Measurements from ENCODE around the gene SNX30.
A peak's percentile ranks its signal among the peaks of the same experiment; 100 is the strongest.

The SNX30 gene

DNA sequence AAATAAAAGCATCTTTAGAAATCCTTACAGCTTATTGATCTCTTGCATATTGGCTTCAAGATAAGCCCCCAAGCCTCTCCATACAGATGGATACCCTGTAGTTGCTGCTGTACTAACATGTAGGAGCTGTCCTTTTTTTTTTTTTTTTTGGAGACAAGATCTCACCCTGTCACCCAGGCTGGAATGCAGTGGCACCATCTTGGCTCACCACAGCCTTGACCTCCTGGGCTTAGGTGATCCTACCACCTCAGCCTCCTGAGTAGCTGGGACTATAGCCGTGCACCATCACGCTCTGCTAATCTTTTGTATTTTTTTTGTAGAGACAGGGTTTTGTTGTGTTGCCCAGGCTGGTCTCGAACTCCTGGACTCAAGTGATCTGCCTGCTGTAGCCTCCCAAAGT, 35.4 kb downstream of the SNX30 start:
- DNase-seq = no peak

DNA sequence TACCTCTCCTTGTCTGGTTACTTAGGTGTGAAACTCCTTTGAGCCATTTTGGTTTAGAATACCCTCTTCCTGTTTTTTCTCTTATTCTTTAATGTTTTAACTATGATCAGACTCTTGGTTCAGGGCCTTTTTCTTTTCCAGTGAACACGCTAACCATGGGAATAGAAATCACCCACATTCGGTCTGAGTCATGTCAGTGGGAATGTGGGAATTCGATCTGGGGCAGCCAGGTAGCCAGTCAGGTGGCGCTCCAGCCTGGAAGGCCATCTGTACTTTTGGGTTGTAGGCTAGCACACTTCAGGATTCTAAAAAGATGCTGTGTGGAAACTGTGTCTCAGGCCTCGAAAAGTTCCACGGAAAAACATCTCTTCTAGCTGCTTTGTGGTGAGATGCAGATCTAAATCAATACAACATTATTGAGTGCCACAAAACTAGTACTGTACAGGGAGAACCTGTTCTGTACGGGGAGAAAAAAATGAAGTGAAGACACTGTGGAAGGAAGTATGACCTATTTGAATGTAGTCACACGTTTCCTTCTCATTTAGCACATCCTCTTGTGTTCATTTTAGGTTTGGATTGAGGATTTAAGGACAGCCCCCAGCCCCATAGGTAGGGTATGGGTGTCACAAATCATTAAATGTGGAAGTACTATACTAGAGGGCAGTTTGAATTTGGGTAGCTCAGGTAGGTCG, 36.4 kb downstream of the SNX30 start:
- no peak for DNase-seq

DNA sequence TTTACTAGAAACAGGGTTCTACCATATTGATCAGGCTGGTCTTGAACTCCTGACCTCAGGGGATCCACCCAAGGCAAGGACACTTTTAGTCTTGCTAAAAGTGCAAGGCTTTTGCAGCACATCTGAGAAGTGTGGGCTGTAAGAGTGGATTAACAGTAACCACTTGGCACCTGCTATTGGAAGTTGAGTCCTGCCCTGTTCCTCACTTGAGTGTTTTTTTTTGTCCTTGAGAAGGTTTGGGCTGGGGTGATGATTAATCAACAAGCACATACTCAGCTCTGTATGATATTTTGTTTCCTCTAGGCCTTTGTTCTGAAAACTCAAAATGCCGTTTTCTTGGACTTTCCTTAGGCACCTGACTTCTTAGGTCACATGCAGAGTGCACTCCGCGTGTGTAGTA, 37.4 kb downstream of the SNX30 start:
- DNase-seq = no peak

DNA sequence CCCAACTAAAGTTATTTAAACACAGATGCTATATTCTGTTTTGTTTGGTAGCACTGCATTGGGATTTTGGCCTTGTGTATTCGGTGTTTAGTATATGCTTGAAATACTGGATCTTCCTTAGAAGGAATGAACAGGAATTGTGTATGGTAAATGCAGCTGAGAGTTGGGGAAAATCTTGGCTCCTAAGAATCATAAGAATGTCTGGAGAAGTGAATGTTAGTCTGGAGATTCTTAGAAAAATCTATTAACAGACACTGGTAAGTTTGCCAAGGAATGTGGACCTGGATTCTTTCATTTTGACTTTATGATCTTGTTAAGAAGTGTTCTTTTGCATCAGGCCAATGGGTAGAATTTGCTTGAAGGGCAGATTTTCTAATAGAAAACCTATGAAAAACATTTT, 38.9 kb downstream of the SNX30 start:
- DNase-seq = no peak

DNA sequence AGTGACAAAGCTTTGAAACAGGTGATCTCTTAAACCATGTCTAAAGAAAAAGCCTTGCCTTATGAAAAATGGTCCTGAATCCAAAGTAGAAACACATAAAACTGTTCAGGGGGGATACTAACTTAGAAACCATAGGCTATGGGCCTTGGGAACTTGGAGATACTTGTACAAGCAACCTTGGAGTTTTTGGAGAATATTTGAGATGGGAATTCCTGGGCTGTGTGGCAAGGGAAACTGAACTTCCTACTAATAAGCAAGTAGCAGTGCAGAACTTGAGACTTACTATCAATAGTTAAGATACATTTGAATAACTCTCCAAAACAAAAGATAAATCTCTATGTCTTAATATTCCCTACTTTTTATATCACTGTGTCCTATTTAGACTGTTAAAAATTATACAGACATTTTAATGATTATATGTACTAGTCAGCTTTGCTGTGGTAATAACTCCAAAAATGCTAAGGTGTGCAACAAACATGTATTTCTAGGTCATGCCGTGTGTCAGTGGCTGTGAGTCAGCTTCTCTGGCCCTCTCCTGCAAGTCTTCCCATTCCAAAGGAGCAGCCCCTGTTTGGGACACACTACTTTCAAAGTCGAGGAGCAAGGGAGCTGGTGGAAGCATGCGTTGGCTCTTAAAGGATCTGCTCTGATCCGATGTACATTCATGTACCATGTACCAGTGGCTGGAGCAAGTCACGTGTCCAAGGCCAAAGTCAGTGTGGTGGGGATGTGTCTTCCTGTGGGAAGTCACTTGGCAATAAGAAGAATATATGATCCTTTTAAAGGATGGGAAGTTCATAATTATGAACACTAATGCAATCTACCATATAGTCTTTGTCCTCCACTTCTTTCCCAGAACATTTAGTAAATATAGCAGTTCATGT, 39.6 kb downstream of the SNX30 start:
- no peak for DNase-seq

DNA sequence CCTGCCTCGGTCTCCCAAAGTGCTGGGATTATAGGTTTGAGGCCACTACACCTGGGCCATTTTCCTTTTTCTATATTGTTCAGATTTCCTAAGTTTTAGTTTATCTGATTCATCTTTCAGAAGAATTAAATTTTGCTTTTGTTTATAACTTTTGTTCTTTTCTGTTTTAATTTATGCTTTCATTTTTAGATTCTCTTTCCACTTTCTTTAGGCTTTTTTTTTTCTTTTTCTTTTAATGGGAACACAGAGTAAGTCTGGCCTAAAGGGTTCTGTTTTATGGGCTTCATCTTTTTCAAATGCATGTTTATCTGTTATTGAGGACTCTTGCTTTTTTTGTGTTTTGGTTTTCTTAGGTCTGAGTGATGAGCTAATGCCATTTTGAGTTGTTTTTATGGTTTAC, 42.1 kb downstream of the SNX30 start:
- no peak for DNase-seq

DNA sequence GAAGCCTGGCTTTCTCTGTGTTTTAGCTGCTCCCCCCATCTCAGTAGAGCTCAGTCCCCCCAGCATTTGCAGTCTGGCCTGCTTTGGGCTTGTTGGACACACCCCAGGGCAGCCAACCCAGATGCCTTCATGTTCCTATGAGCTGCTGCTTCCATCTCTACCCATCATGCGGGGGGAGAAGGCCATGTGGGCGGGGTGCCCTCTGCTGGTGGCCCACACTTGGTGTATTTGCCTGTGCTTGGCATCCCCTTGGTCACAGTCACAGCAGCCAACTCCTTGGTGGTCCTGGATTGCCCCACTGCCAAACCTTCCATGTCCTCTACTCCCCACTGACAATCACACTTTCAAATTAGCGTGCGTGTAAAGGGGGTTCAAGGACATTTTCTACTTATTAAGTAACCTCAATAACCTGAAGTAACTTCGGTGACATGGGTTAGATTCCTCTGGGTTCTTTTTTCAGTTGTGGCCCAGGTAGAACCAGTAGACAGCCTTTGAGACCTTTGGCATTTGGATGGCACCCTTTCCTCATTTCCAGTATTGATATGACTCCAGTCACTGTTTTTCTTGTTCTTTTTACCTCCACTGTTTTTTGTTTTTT, 42.8 kb downstream of the SNX30 start:
- DNase-seq = peak; percentile 86

DNA sequence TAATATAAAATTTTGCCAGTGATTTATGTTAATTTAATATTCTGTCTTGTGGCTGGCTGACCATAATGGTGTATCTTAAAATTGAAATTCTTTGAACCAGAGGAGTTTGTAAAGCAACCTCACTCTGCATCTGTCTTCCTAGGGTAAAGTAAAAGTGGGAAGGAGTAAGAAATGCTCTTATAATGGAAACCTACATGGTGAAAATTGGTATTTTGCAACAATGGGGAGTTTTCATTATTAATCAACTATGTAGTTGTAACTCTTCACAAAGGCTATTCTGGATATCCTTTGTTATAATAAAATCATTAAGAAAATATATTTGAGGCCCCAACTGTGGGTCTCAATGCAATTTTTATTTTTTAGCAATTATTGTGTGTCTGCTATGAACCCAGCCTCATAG, 44.2 kb downstream of the SNX30 start:
- no peak for DNase-seq

DNA sequence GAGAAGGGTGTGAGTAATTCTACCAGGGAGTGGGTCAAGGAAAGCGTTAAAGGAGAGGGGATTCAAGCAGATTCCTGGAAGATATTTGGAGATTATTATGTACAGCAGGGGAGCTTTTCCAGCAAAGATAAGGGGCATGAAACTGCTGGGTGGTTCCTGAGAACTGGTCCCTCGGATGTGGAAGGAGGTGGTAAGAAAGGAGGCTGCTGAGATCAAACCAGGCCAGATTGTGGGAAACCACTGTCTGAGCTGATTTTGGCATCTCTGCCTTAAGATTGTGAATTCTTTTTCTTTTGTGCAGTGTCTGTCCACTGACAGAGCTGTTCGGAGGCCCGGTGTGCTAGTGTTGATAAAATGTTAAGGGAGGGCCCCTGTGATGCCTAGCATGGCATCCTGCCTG, 45.4 kb downstream of the SNX30 start:
- DNase-seq = no peak

DNA sequence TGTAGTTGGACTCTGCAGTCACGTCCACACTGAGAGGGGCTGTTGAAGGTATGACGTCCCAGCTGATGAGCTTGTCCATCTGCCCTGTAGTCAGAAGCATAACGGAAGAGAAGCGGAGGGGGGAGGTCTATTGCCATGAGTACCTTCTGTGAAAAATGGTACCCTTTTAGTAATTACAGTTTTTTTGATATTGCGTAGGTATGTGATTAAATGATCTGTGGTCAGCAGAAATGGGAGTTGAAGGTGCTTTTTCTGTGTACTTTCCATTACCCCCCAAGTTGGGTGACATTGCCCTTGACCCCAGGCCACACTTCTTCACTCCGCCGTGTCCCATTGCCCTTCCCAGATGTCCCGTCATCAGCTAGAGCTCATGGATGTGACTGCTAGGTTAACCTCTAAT, 45.9 kb downstream of the SNX30 start:
- DNase-seq = no peak

DNA sequence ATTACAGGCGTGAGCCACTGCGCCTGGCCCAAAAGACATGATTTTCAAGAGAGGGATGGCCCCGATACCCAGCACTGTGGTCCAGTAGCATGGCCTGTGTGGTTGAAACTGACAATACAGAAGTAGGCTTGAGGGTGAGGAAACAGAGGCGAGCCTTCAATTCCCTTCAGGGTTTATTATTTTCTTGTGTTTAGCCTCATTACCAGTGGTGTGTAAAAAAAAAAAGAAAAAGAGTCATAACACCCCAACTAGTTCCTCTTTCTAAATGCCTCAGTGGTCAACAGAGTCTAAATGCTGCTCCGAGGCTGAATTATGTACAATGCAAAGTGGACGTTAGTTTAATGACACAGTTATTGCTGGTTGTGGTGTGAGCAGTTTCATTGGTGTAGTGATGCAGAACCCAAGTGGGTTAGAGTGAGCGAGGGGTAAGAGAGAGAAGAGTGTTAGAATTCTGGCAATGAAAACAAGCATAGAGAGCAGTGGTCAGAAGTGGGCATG, 58.8 kb downstream of the SNX30 start:
- no peak for DNase-seq

DNA sequence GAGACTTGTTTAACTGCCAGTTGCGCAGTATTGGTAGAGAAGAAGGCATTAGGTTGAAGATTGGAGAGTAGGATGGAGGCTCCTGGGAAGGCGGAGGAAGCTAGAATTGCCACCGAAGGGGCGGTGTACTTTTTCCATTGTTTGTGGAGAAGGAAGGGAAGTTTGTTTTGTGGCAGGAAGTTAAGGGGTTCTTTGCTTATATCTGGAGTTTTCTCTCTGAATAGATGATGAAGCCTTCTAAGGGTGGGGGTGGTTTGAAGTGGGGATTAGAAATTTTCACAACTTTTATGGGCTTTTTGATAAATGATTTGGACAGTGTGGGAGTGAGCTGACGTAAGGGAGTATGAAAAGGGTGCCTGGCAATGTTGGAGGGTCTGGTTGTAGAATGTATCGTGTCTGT, 59.3 kb downstream of the SNX30 start:
- no peak for DNase-seq

DNA sequence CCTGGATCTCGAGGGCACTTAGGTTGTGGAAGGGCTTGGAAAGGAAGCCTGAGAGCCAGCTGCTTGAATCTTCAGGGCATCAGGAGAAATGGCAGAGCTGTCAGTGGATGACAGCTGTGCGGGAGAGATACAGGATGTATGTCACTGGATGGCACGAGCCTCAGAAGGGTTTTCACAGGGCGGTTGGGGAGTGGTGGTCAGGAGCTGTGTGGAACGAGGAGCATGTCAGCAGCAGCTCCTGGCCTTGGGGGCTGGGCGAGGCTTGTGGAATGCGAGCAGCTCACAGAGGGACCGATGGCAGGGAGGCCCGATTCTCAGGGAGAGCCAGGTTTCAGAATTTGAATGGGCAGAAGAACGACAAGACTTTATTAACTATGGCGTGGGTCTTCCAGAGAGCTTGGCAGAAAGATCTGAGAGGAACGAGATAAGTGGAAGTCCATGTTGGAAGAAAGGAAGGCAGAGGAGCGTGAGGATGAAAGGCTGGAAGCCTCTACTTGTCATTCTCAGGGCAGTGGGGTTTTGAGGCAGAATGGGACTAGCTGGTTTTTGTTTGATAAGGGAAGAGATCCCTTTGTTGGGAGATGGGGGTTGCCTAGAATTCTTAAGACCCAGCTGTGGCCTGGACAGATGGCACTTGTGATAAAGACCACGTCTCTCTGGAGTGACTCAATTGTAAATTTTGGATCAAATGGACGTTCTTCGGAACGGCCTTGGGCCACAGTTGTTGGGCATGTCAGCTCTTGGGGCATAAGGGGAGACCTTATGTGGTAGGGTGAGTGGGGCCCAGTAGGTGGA, 60.3 kb downstream of the SNX30 start:
- DNase-seq = no peak

DNA sequence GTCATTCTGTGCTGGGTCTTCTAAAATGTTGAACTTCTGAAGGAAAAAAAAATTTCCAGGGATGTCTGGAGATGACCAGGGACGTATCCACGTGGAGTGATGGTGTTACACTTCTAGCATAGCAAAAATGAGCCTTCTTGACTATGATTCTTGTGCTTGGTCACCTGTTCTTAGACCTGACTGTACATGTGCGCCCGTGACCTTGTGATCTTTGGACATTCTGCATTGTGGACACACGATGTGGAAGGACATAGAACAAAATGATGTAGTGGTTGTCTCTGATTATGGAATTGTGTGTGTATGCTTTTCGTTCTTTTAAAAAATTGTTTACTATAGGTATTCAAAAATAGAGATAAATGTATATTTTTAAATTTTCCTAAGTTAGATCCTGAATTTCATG, 61.0 kb downstream of the SNX30 start:
- no peak for DNase-seq

DNA sequence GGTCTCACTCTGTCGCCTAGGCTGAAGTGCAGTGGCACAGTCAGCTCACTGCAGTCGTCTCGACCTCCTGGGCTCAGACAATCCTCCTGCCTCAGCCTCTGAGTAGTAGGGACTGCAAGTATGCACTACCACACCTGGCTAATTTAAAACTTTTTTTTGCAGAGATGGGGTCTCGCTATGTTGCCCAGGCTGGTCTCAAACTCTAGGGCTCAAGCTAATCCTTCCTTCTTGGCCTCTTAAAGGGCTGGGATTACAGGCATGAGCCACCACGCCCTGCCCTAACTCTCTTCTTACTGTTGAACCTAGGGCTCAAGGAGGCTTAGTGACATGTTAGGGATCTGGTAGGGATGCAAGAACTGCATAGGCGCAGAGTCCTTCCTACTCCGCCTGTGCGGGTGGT, 65.3 kb downstream of the SNX30 start:
- DNase-seq = no peak

DNA sequence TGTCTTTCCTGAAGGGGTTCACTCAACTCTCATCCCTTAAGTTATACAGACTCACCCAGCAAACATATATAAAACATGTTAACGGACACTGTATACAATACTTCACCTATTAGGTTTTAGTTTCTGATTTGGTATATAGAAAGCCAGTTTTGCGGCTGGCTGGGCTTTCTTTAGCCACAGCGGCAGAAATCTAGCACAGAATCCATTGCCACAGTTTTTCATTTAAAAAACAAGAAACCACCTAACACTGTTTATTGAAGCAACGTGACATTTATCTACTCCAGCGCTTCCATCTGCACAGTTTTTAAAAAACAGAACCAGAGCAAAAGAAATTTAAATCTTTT, 67.3 kb downstream of the SNX30 start:
- DNase-seq = no peak

DNA sequence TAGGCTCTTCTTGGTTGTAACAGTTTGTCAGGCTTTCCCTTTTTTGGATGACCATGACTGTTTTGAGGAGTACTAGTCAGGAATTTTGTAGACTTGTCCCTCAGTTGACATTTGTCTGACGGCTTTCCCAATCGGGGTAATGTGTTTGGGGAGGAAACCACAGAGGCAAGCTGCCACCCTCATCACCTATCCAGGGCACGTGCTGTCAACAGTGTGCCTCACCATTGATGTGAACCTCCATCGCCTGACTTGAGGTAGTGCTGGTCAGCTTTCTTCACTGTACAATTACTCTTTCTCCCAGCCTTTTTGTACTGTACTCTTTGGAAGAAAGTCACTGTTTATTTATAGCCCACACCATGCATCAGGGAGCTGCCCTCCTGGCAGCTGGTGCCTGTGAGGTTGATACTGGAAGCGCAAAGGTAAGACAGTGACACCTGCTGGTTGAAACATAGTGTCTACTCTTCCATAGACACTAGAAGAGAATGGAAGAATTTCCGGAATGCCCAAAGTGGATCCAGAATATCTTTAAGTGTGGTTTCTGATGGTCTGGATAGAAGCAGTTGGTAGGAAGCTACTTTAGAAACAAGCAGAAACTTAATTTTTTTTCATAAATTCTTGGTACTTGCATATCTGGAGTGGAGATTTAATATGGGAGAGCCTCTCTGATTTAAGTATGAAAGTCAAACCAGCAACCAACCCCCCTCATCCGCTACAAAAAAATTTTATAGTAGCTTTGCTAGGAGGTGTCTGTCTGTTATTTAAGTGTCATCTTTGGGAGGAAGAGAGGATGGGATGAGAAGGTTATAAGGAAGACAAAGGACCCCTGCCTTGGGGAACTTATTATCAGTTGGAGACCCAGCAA, 69.3 kb downstream of the SNX30 start:
- DNase-seq = peak; percentile 11

DNA sequence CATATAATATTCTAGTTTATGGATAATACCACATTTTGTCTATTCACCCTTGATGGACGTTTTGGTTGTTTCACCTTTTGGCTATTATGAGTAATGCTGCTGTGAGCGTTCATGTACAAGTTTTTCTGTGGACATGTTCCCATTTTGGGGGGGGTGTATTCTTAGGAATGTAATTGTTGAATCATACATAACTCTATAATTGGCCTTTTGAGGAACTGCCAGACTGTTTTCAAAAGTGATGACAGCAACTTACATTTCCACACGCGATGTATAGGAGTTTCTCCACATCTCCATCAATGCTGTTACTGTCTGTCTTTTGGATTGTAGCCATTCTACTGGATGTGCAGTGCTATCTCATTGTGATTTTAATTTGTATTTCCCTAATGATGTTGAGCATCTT, 70.3 kb downstream of the SNX30 start:
- no peak for DNase-seq

DNA sequence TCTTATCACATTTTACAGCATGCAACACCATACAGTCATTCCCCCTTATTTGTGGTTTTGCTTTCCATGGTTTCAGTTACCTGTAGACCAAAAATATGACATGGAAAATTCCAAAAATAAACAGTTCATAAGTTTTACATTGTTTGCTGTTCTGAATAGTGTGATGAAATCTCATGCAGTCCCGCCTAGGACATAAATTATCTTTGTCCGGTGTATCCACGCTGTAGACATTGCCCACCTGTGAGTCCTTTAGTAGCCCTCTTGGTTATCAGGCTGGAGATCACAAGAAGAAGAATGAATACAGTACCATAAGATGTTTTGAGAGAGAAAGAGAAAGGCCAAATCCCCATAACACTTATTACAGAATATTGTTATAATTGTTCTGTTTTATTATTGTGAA, 72.1 kb downstream of the SNX30 start:
- DNase-seq = no peak

DNA sequence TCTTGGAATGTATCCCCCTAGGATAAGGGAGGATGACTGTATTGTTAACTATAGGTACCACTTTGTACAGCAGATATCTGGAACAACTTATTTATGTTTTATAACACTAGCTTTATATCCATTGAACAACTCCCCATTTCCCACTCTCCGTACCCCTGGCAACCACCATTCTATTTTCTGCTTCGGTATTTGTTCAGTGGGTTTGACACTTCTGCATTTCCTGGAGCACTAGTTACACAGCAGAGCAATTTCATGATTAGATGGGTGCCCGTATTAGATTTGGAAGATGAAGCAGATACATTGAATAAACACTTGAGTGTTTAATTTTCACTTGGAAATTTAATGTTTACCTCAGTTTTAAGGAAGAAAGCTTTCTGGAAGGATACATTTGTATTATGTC, 72.7 kb downstream of the SNX30 start:
- no peak for DNase-seq

DNA sequence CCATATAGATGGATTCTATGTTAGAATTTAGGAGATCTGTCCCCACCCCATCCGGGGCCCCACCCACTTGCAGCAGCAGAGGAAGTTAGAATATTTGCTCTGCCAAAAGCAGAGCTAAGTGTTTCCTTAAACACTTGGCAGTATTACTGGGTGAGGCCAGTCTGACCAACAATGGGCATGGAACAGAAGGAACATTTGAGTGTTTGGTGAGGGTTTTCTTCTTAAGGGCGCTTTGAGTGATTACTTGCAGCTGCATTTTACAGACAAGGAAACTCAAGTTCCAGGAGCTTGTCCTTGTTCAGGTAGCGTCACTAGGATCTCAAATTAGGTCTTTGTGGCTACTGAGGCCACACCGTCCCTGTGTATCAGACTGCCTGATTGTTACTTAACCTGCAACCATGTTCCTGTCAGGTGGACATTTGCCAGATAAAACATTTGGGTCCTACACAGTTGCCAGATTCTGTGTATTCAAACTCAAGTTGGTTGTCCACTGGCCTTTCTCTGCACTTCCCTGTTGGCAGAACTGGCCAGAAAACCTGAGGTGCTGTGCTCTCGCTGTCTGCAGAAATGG, 80.8 kb downstream of the SNX30 start:
- DNase-seq = peak; percentile 6

DNA sequence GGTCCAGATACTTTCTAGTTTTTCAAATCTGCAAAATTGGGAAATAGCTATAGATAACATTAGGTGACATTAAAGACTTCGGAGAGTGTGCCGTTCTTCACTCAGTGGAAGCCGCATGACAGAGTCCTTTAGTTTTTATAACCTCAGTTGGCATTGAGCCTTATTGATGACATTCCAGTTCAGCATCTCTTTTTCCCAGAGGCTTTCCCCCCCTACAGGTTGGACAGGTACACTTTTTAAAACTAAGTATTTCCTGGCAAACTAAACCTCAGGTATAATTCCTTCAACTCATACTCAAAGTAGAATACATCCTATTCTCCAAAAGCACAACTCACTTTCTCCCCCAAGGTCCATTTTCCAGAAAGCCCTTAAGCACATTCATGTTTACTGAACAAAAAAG, 81.4 kb downstream of the SNX30 start:
- DNase-seq = no peak

Measured in CD4-positive, alpha-beta T cell treated with Interleukin-17A for 4 hours (primary cell).